Measurements from ENCODE around the gene NCS1. TPM values are rescaled to one million over a fixed set of nuclear protein-coding genes. Genes with fewer than 3 reads are reported as not detected.

The NCS1 gene
- total and polyA plus RNA-seq, 9 of the 15 experiments (the other 6 are each of a cell fraction or from before 2014, with no cell fraction given) = 0.28 to 27.0 (median 9.6) TPM

DNA sequence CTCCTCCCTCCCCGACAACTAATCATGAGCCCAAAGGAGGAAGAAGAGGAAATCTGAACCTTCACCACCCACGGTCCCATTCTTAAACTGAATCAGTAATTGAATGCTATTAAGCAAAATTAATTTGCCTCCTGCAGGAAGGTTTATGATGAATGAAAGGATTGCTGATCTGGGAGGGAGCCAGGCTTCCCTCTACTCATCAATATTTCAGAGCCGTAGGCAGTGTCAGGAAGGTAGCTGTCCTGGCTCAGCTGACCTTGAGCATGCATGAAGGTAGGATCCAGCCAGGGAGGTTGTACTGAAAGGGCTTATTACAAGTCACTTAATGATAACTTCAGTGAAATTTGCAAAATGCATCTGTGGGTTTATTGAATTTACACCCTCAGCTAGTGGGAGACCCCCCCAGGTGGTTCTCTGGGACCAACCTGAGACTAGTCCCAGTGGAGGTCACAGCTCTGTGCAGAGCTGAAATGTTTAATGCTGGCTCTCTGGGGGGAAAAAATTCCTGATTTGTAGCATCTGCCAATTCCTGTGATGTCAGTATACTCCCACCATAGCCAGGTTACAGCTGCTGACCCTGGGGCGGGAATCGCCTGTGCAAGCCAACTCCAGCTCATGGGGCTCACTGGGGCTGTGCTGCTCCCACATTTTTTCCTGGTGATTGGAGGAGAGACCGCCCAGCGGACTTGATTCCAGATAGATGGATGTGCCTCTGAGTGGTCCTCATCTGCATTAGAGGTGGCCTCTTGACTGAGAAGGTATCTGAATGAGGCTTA is 47.9 kb upstream of the NCS1 start:
- Histone ChIP-seq H2AFZ (ENCODE audit: low read depth, low read length) (no peak overlapping the region), H3K4me1 (replicated peaks in 1 of 2; ENCODE audit: control insufficient read depth in 2 of 2, insufficient read depth in 2 of 2, low read length in 2 of 2) (peaks cover 3 to 7% of the 10 kb centered on the region in 2 experiments; a peak in 3 of 5 replicates), H3K9me1 (ENCODE audit: control insufficient read depth, insufficient read depth, low read length) (no peaks in the 10 kb centered on the region), H3K9ac (ENCODE audit: insufficient read depth in 1 of 2, low read depth in 2 of 2, low read length in 2 of 2) (no peak overlapping the region), H3K27ac (ENCODE audit: extremely low read depth, low read depth, low read length) (no peak overlapping the region), H3K4me2 (ENCODE audit: insufficient read depth, low read length) (no peak overlapping the region), H3K36me3 (ENCODE audit: control insufficient read depth, insufficient read depth, low read length) (peaks cover 38% of the 10 kb centered on the region; the same call in 2 of the 3 replicates), H3K79me2 (ENCODE audit: control insufficient read depth, insufficient read depth, low read length) (no peaks in the 10 kb centered on the region), H3K27me3 (ENCODE audit: control insufficient read depth in 2 of 2, insufficient read depth in 2 of 2, low read length in 2 of 2) (no peaks in the 10 kb centered on the region), H3K9me3 (replicated peaks; ENCODE audit: control insufficient read depth, insufficient read depth, low read depth, low read length) (no peaks in the 10 kb centered on the region), H3K4me3 (no peak overlapping the region), H4K20me1 (replicated peaks; ENCODE audit: control insufficient read depth, insufficient read depth, low read length) (no peaks in the 10 kb centered on the region)
- intact Hi-C loops (cut with micrococcal nuclease) = no loop called here
- DNase-seq (ENCODE audit: extremely low read depth in 1 of 4, low spot score in 3 of 4) (no peak), ATAC-seq (no peak), FAIRE-seq (no peak)
- ChIA-PET POLR2A (interaction anchor here (0.5 to 4.6 kb wide), 2 partner anchors 11 to 15 kb away, joined by 3 to 20 read pairs; no protein-coding TSS in a partner anchor), CTCF (ENCODE audit: low intra/inter-chr PET ratio) (no interaction called here)
- no TSS peak for BruUV-seq (replicated peaks)
- in situ Hi-C loops (cut with MboI) = no loop called here
- TF ChIP-seq SMARCA5 (IDR thresholded peaks at IDR 0.05) (no peak), GMEB1 (CRISPR knock-in tag; IDR thresholded peaks at IDR 0.05) (no peak), TEAD1 (CRISPR knock-in tag; IDR thresholded peaks at IDR 0.05) (no peak), MED1 (CRISPR knock-in tag; IDR thresholded peaks at IDR 0.05; ENCODE audit: borderline replicate concordance) (no peak), MCM3 (IDR thresholded peaks at IDR 0.05) (no peak), ZNF24 (IDR thresholded peaks at IDR 0.05) (no peak), ZNF239 (CRISPR knock-in tag; IDR thresholded peaks at IDR 0.05) (no peak), HEY1 (CRISPR knock-in tag; IDR thresholded peaks at IDR 0.05; ENCODE audit: borderline replicate concordance) (no peak), XRCC5 (IDR thresholded peaks at IDR 0.05; ENCODE audit: low read depth, low read length) (no peak)
- 79% methylated on average over 7 of the region's 7 CpGs for WGBS (ENCODE audit: insufficient coverage, low coverage, missing lambda C conversion rate)

Measured in K562 (cell line).